Measurements from ENCODE around the gene PDGFA.

PDGFA gene

GRCh38 chr7:515628-516027 lies 4.0 kb downstream of the PDGFA start:
- no peak for DNase-seq

GRCh38 chr7:514651-515598 lies 4.7 kb downstream of the PDGFA start:
- no peak for DNase-seq

GRCh38 chr7:514242-514641 lies 5.4 kb downstream of the PDGFA start:
- DNase-seq = no peak

- no peak for DNase-seq
These were observed 6.0 kb downstream of the PDGFA start for GRCh38 chr7:513521-514166.

GRCh38 chr7:512541-513311 lies 6.9 kb downstream of the PDGFA start:
- no peak for DNase-seq

- no peak for DNase-seq
These were observed 7.5 kb downstream of the PDGFA start for GRCh38 chr7:512146-512510.

GRCh38 chr7:511476-512145 lies 8.0 kb downstream of the PDGFA start:
- DNase-seq = no peak

GRCh38 chr7:510782-511281 lies 8.8 kb downstream of the PDGFA start:
- no peak for DNase-seq

- DNase-seq = no peak
These were observed 9.5 kb downstream of the PDGFA start for GRCh38 chr7:510131-510481.

GRCh38 chr7:509426-510130 lies 10.1 kb downstream of the PDGFA start:
- no peak for DNase-seq

- DNase-seq = no peak
These were observed 11.0 kb downstream of the PDGFA start for GRCh38 chr7:508461-509170.

GRCh38 chr7:507623-508300 lies 11.9 kb downstream of the PDGFA start:
- DNase-seq = no peak

GRCh38 chr7:506921-507622 lies 12.6 kb downstream of the PDGFA start:
- DNase-seq = no peak

GRCh38 chr7:506391-506831 lies 13.2 kb downstream of the PDGFA start:
- no peak for DNase-seq

GRCh38 chr7:505171-505570 lies 14.5 kb downstream of the PDGFA start:
- DNase-seq = no peak

GRCh38 chr7:504221-505111 lies 15.2 kb downstream of the PDGFA start:
- DNase-seq = no peak

GRCh38 chr7:503575-504111 lies 16.0 kb downstream of the PDGFA start:
- no peak for DNase-seq

- DNase-seq = no peak
These were observed 17.4 kb downstream of the PDGFA start for GRCh38 chr7:502296-502695.

- DNase-seq = no peak
These were observed 18.1 kb downstream of the PDGFA start for GRCh38 chr7:501526-501925.
